ENCODE measurements around the gene VAMP5.

The VAMP5 gene

GRCh38 chr2:85615413-85615728, 31.1 kb downstream of the VAMP5 start:
- TF ChIP-seq GATA3 (IDR thresholded peaks at IDR 0.05; ENCODE audit: low read depth, low read length) (no peak), GATA2 (IDR thresholded peaks at IDR 0.05; ENCODE audit: low read depth, low read length) (no peak)

GRCh38 chr2:85619617-85620016, 35.4 kb downstream of the VAMP5 start:
- no peak for TF ChIP-seq GATA2 (IDR thresholded peaks at IDR 0.05; ENCODE audit: low read depth, low read length)
- TF ChIP-seq GATA3 (IDR thresholded peaks at IDR 0.05; ENCODE audit: low read depth, low read length) = no peak

- TF ChIP-seq GATA3 (IDR thresholded peaks at IDR 0.05; ENCODE audit: low read depth, low read length) (no peak), GATA2 (IDR thresholded peaks at IDR 0.05; ENCODE audit: low read depth, low read length) (no peak)
Measured at GRCh38 chr2:85621338-85621737, 37.1 kb downstream of the VAMP5 start.

DNA sequence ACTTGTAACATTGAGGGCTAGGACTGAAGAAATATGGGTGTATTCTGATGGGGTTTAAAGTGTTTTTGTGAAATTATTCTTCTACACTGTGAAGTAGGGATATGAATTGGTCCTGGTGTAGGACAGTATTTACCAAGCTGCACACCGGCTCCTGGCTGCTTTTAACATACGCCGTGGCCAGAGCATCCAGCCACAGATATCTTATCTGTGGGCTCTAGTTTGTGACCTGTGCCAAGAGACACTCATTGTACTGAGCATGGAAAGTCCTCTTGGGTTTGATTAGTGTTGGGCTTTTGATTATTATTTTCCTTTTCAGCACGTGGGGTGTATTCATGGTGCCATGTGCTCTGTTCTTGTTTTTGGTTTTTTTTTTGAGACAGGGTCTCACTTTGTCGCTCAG, 39.8 kb downstream of the VAMP5 start:
- TF ChIP-seq GATA3 (IDR thresholded peaks at IDR 0.05; ENCODE audit: low read depth, low read length) = no peak
- no peak for TF ChIP-seq GATA2 (IDR thresholded peaks at IDR 0.05; ENCODE audit: low read depth, low read length)

DNA sequence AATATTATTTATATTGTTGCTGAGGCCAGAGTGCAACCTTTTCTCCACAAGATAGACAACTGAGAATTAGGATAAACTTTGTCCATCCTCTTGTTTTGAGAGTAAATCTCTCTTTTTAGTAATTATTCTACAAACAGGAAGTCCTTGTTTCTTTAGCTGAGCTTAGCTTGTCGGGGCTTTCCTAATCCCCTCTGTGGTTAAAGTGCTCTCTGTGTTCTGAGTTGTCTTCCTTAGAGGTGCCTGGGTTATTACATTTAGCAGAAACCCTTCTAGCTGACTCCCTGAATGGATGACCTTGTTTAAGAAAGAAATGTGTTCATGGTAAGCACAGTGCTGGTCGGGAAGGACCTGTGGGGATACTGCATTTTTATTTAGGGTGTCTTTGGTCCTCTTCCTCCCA, 44.4 kb downstream of the VAMP5 start:
- TF ChIP-seq GATA3 (IDR thresholded peaks at IDR 0.05; ENCODE audit: low read depth, low read length) = no peak
- no peak for TF ChIP-seq GATA2 (IDR thresholded peaks at IDR 0.05; ENCODE audit: low read depth, low read length)

- TF ChIP-seq GATA2 (IDR thresholded peaks at IDR 0.05; ENCODE audit: low read depth, low read length) (no peak), GATA3 (IDR thresholded peaks at IDR 0.05; ENCODE audit: low read depth, low read length) (no peak)
Measured at GRCh38 chr2:85631316-85631715, 47.1 kb downstream of the VAMP5 start.

DNA sequence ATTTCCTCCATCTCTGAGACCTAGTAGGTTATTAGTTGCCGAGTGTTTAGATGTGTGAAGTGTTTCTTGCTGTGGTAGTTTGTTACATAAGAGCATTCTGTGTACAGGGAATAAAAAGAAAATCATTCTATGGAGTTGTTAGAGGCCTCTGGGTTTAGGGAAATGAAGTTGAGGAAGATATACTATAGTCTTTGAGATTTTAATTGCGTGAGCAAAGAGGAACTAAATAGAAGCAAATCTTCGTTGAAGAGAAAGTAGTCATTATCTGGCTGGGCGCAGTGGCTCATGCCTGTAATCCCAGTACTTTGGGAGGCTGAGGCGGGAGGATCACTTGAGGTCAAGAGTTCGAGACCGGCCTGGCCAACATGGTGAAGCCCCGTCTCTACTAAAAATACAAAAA, 50.8 kb downstream of the VAMP5 start:
- no peak for TF ChIP-seq GATA2 (IDR thresholded peaks at IDR 0.05; ENCODE audit: low read depth, low read length)
- TF ChIP-seq GATA3 (IDR thresholded peaks at IDR 0.05; ENCODE audit: low read depth, low read length) = no peak

GRCh38 chr2:85635636-85636035, 51.4 kb downstream of the VAMP5 start:
- no peak for TF ChIP-seq GATA3 (IDR thresholded peaks at IDR 0.05; ENCODE audit: low read depth, low read length)
- TF ChIP-seq GATA2 (IDR thresholded peaks at IDR 0.05; ENCODE audit: low read depth, low read length) = no peak

DNA sequence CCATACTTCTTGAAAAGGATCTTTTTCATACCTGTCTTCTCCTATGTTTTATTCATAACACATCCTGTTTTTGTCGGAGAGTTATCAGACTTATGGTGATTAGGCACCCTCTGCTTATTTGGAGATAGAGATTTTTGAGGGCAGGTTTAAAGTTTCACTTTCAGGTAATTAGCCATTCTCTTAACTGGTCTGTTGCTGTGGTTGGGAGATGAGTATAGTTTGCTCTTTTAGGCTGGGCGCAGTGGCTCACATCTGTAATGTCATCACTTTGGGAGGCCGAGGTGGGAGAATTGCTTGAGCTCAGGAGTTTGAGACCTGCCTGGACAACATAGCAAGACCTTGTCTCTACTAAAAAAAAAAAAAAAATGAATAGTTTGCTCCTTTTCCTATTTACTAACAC, 58.5 kb downstream of the VAMP5 start:
- TF ChIP-seq GATA2 (IDR thresholded peaks at IDR 0.05; ENCODE audit: low read depth, low read length) (no peak), GATA3 (IDR thresholded peaks at IDR 0.05; ENCODE audit: low read depth, low read length) (no peak)

All from SH-SY5Y (cell line).